ENCODE data around the gene CCDC57.

GRCh38 chr17:82249896-82250581, 37.4 kb upstream of the CCDC57 start:
- TF ChIP-seq, protein P1, sequence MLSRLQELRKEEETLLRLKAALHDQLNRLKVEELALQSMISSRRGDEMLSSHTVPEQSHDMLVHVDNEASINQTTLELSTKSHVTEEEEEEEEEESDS (CRISPR knock-in tag; IDR thresholded peaks at IDR 0.05) = no peak
- TF ChIP-seq, protein P2, sequence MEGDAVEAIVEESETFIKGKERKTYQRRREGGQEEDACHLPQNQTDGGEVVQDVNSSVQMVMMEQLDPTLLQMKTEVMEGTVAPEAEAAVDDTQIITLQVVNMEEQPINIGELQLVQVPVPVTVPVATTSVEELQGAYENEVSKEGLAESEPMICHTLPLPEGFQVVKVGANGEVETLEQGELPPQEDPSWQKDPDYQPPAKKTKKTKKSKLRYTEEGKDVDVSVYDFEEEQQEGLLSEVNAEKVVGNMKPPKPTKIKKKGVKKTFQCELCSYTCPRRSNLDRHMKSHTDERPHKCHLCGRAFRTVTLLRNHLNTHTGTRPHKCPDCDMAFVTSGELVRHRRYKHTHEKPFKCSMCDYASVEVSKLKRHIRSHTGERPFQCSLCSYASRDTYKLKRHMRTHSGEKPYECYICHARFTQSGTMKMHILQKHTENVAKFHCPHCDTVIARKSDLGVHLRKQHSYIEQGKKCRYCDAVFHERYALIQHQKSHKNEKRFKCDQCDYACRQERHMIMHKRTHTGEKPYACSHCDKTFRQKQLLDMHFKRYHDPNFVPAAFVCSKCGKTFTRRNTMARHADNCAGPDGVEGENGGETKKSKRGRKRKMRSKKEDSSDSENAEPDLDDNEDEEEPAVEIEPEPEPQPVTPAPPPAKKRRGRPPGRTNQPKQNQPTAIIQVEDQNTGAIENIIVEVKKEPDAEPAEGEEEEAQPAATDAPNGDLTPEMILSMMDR (IDR thresholded peaks at IDR 0.05 in 2 of 3, conservative IDR thresholded peaks at IDR 0.05 in 1 of 3; ENCODE audit: insufficient read depth in 2 of 3, low read depth in 1 of 3, low read length in 3 of 3) = no peak
- TF ChIP-seq, protein P3, sequence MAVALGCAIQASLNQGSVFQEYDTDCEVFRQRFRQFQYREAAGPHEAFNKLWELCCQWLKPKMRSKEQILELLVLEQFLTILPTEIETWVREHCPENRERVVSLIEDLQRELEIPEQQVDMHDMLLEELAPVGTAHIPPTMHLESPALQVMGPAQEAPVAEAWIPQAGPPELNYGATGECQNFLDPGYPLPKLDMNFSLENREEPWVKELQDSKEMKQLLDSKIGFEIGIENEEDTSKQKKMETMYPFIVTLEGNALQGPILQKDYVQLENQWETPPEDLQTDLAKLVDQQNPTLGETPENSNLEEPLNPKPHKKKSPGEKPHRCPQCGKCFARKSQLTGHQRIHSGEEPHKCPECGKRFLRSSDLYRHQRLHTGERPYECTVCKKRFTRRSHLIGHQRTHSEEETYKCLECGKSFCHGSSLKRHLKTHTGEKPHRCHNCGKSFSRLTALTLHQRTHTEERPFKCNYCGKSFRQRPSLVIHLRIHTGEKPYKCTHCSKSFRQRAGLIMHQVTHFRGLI (CRISPR knock-in tag; IDR thresholded peaks at IDR 0.05) = no peak
- no peak for TF ChIP-seq ZKSCAN3 (CRISPR knock-in tag; IDR thresholded peaks at IDR 0.05)
- no peak for TF ChIP-seq RFX5 (IDR thresholded peaks at IDR 0.05; ENCODE audit: low read depth, low read length)
- no peak for TF ChIP-seq POLR2A (conservative IDR thresholded peaks at IDR 0.05)
